ENCODE results near the gene ACLY.
"Not testable (repeated sequence)": the region's sequence is repeated elsewhere in the genome, so short reads cannot be mapped to it uniquely, and the experiment has no call there.

Gene ACLY

GRCh38 chr17:41873559-41874292 is 45.0 kb downstream of the ACLY start:
- DNase-seq (ENCODE audit: low read depth in 2 of 2): no peak

GRCh38 chr17:41871789-41872188 is 47.0 kb downstream of the ACLY start:
- DNase-seq (ENCODE audit: low read depth in 2 of 2): no peak

- no peak for DNase-seq (ENCODE audit: low read depth in 2 of 2)
Measured at GRCh38 chr17:41870627-41871026, 48.1 kb downstream of the ACLY start.

GRCh38 chr17:41870097-41870496 is 48.7 kb downstream of the ACLY start:
- DNase-seq (ENCODE audit: low read depth in 2 of 2): no peak

GRCh38 chr17:41869426-41869825 is 49.3 kb downstream of the ACLY start:
- DNase-seq (ENCODE audit: low read depth in 2 of 2): no peak

- DNase-seq (ENCODE audit: low read depth in 2 of 2): no peak
Measured at GRCh38 chr17:41868568-41868967, 50.2 kb downstream of the ACLY start.

GRCh38 chr17:41865596-41865893 is 53.2 kb downstream of the ACLY start:
- no peak for DNase-seq (ENCODE audit: low read depth in 2 of 2)

GRCh38 chr17:41864836-41865595 is 53.7 kb downstream of the ACLY start, which contains the start of gene KLHL11:
Gene KLHL11, minus strand, starts transcription at chr17:41865423. Its CDS starts 53 bp downstream, at chr17:41865370.
- DNase-seq (ENCODE audit: low read depth in 2 of 2): peak; percentile 84 to 86

- DNase-seq (ENCODE audit: low read depth in 2 of 2): peak in 1 of 2 donors; percentile 38
Measured at GRCh38 chr17:41864498-41864835, 54.3 kb downstream of the ACLY start.

GRCh38 chr17:41863074-41863848 is 55.5 kb downstream of the ACLY start:
- peak; percentile 6 to 30 for DNase-seq (ENCODE audit: low read depth in 2 of 2)

- no peak for DNase-seq (ENCODE audit: low read depth in 2 of 2)
Measured at GRCh38 chr17:41860254-41860931, 58.4 kb downstream of the ACLY start.

GRCh38 chr17:41851382-41851781 is 67.4 kb downstream of the ACLY start:
- not testable (repeated sequence) for DNase-seq (ENCODE audit: low read depth in 2 of 2)

- no peak for DNase-seq (ENCODE audit: low read depth in 2 of 2)
Measured at GRCh38 chr17:41849251-41849990, 69.3 kb downstream of the ACLY start.

- DNase-seq (ENCODE audit: low read depth in 2 of 2): no peak
Measured at GRCh38 chr17:41848788-41849187, 70.0 kb downstream of the ACLY start.

GRCh38 chr17:41844971-41845370 is 73.8 kb downstream of the ACLY start:
- no peak for DNase-seq (ENCODE audit: low read depth in 2 of 2)

- not testable (repeated sequence) for DNase-seq (ENCODE audit: low read depth in 2 of 2)
Measured at GRCh38 chr17:41840781-41841180, 78.0 kb downstream of the ACLY start.

GRCh38 chr17:41839448-41839847 is 79.3 kb downstream of the ACLY start:
- DNase-seq (ENCODE audit: low read depth in 2 of 2): not testable (repeated sequence)

- DNase-seq (ENCODE audit: low read depth in 2 of 2): no peak
Measured at GRCh38 chr17:41837761-41838538, 80.8 kb downstream of the ACLY start, which contains the start of gene KLHL10. Gene KLHL10, plus strand, starts transcription at chr17:41837825. Its CDS starts 108 bp downstream, at chr17:41837933.

GRCh38 chr17:41836550-41837196 is 82.1 kb downstream of the ACLY start:
- no peak for DNase-seq (ENCODE audit: low read depth in 2 of 2)

Data from stimulated activated CD8-positive, alpha-beta memory T cell treated with anti-CD3 and anti-CD28 coated beads, Interleukin-15, amount 100 ng/mL, for 48 hours (primary cell).